Measurements from ENCODE around the gene PODXL.

Gene PODXL

DNA sequence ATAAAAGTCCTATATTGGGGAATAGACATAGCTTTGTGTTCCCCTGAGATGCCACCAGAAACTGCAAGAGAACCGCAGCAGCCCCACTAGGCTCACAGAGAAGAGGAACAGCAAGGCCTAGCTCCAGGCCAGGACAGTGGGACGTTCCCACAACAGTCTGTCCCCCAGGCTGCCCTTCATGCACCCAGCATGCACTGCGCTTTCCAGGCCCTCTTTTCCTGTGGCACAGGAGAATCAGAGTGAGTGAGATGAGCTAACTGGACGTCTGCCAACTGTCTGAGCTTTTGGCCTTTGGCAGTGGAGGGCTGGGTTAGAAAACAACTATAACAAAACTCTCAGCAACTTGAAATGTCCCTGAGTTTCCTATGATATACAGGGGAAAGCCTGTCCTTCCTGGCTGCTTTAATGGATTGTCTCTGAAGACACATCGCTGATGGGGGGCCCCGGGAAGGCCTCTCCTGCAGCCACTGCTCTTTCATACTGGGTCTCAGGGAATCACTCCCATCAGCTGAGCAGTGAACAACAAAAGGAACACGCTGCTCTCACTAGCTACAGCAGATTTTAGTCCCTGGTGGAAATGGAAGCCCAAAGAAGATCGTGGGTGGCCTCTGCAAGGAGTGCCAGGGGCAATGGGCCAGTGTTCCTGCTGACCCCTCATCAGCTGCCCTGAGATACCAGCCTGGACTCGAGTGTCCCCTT lies 53.5 kb downstream of the PODXL start:
- H3K27ac ChIP-seq, result peak overlapping the region; percentile 94
- no peaks in the 10 kb centered on the region for H3K9me3 ChIP-seq (ENCODE audit: severe bottlenecking)
- no peaks in the 10 kb centered on the region for H3K27me3 ChIP-seq (ENCODE audit: insufficient read depth, low read depth, severe bottlenecking)
- peak overlapping the region; percentile 26 for H3K4me3 ChIP-seq (ENCODE audit: low read depth, low read length)
- peaks cover 65% of the 10 kb centered on the region for H3K36me3 ChIP-seq
- DNase-seq, result peak; percentile 53
- TF ChIP-seq CTCF (IDR thresholded peaks at IDR 0.05; ENCODE audit: low read depth, low read length), result no peak

DNA sequence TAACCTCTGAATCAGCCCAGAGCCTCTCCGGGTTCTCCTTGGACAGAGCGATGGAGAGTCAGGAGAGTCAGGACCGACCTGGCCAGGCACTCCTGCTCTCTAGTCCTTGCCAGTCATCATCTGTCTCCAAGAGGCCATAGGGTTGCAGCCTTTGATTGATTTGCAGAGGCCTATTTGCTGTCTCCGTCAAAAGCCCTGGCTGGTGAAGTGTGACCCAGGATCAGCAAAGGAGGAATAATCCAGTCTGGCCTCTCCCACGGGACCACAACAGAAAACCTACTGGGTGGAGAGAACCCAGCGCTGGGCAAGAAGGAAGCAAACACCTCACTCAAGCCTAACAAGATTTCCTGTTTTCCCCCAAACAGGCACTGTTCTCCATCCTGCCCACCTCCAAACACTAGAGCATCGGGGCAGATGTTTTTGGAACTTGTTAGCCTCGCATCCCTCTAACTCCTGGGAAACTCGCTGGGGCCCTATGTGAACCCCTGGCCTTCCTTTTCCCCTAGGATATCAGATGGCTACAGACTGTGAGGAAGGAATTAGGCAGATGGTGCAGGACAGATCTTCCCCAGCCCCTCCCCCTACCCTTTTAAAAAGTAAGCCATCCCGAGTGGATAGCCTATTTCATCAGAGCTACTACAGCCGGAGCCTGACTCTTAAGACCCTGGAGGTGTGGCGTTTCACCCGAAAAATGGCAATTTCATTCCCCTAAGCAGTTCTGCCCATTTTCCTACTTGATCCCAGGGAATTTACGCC lies 54.3 kb downstream of the PODXL start:
- peak; percentile 91 for DNase-seq
- peaks cover 66% of the 10 kb centered on the region for H3K36me3 ChIP-seq
- no peaks in the 10 kb centered on the region for H3K27me3 ChIP-seq (ENCODE audit: insufficient read depth, low read depth, severe bottlenecking)
- H3K9me3 ChIP-seq (ENCODE audit: severe bottlenecking), result no peaks in the 10 kb centered on the region
- H3K27ac ChIP-seq, result peak overlapping the region; percentile 94
- TF ChIP-seq CTCF (IDR thresholded peaks at IDR 0.05; ENCODE audit: low read depth, low read length), result no peak
- H3K4me3 ChIP-seq (ENCODE audit: low read depth, low read length), result peak overlapping the region; percentile 26

- no peaks in the 10 kb centered on the region for H3K9me3 ChIP-seq (ENCODE audit: severe bottlenecking)
- H3K4me3 ChIP-seq (ENCODE audit: low read depth, low read length), result peak overlapping the region; percentile 26; the same call in 1 of the 2 replicates
- no peak for TF ChIP-seq CTCF (IDR thresholded peaks at IDR 0.05; ENCODE audit: low read depth, low read length)
- peaks cover 59% of the 10 kb centered on the region for H3K36me3 ChIP-seq
- H3K27me3 ChIP-seq (ENCODE audit: insufficient read depth, low read depth, severe bottlenecking), result no peaks in the 10 kb centered on the region
- peak overlapping the region; percentile 94 for H3K27ac ChIP-seq
- no peak for DNase-seq
Measured at GRCh38 chr7:131501422-131501821, 55.0 kb downstream of the PODXL start.

DNA sequence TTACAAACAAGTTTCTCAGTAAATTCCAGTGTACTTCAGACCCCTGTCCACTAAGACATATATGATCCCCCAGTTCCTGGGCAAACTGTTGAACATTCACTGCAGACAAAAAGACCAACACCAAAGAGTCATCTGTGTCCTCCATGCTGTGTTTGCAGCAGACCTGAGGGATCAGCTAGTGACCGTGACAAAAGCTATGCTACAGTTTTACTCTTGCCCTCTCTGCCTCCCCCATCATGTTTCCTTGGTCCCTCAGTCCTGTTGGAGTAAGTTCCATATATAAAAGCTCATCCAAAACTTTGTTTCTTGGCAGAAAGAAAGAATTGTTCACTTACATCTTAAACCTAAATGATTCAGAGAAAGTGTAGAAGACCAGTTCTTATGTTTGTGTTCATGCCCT lies 56.1 kb downstream of the PODXL start:
- no peak for TF ChIP-seq CTCF (IDR thresholded peaks at IDR 0.05; ENCODE audit: low read depth, low read length)
- no peaks in the 10 kb centered on the region for H3K9me3 ChIP-seq (ENCODE audit: severe bottlenecking)
- peaks cover 48% of the 10 kb centered on the region for H3K36me3 ChIP-seq
- peak overlapping the region; percentile 94 for H3K27ac ChIP-seq
- no peaks in the 10 kb centered on the region for H3K27me3 ChIP-seq (ENCODE audit: insufficient read depth, low read depth, severe bottlenecking)
- no peak for DNase-seq
- H3K4me3 ChIP-seq (ENCODE audit: low read depth, low read length), result no peak overlapping the region

GRCh38 chr7:131499801-131500200 lies 56.6 kb downstream of the PODXL start:
- Histone ChIP-seq H3K27me3 (ENCODE audit: insufficient read depth, low read depth, severe bottlenecking) (no peaks in the 10 kb centered on the region), H3K27ac (peak overlapping the region; percentile 94), H3K9me3 (ENCODE audit: severe bottlenecking) (no peaks in the 10 kb centered on the region), H3K36me3 (peaks cover 43% of the 10 kb centered on the region), H3K4me3 (ENCODE audit: low read depth, low read length) (no peak overlapping the region)
- TF ChIP-seq CTCF (IDR thresholded peaks at IDR 0.05; ENCODE audit: low read depth, low read length), result no peak
- DNase-seq, result no peak

Measured in WERI-Rb-1 (cell line).